Naive thymus-derived CD8-positive, alpha-beta T cell (primary cell): ENCODE measurements around the gene EXOC4. TPM values are rescaled to one million over a fixed set of nuclear protein-coding genes. Genes with fewer than 3 reads are reported as not detected.

Experiments
- ATAC-seq, 2 donors: fragments of 150-1000 bp; cut with Tn5 transposase in 1 of 2; sonication (Bioruptor Pico), chemical (Tn5 transposase) in 1 of 2; 1 replicate in 1 of 2; 2 replicates in 1 of 2; pipeline ENCODE4 v1.10.0; 2021; ENCODE audit warnings: mild to moderate bottlenecking in 2 of 2, moderate library complexity in 2 of 2
- POLR2A ChIA-PET: fragments of 350-600 bp; sonication (Branson Sonifier 250); formaldehyde crosslinking; loops from one replicate; lab custom pipeline; 2021; ENCODE audit warnings: antibody characterized with exemption; lab: Charles Lee
- DNase-seq, 10 donors: peaks; one replicate each; pipeline versions ENCODE4 v3.0.0 to v3.0.0-alpha.2; 2020 to 2022
- H3K27ac Mint-ChIP-seq, 10 donors: one replicate each; pipeline ENCODE4 v1.8.0; 2020 to 2022; ENCODE audit warnings: mild to moderate bottlenecking in 10 of 10, mixed read lengths in 10 of 10, moderate library complexity in 4 of 10, inconsistent platforms in 1 of 10
- H3K27me3 Mint-ChIP-seq, 5 donors: one replicate each; pipeline ENCODE4 v1.8.0; 2021 to 2022; ENCODE audit warnings: mixed read lengths in 5 of 5
- H3K36me3 Mint-ChIP-seq, 3 donors: one replicate each; pipeline ENCODE4 v1.8.0; 2020 to 2022; ENCODE audit warnings: mixed read lengths in 3 of 3, mild to moderate bottlenecking in 2 of 3, inconsistent platforms in 1 of 3
- H3K4me1 Mint-ChIP-seq, 4 donors: one replicate each; pipeline ENCODE4 v1.8.0; 2021 to 2022; ENCODE audit warnings: mixed read lengths in 4 of 4
- H3K4me3 Mint-ChIP-seq, 10 donors: one replicate each; pipeline ENCODE4 v1.8.0; 2020 to 2022; ENCODE audit warnings: mild to moderate bottlenecking in 10 of 10, mixed read lengths in 10 of 10, moderate library complexity in 6 of 10, inconsistent platforms in 1 of 10
- H3K9me3 Mint-ChIP-seq, 9 donors: one replicate each; pipeline ENCODE4 v1.8.0; 2020 to 2022; ENCODE audit warnings: mixed read lengths in 9 of 9, mild to moderate bottlenecking in 3 of 9, inconsistent platforms in 1 of 9, moderate library complexity in 1 of 9
- polyA plus RNA-seq, 3 donors: library from polyadenylated mRNA; unstranded; fragments of 300-500 nt; fragmentation: Illumina TruSeq; gene quantifications; one replicate each; pipeline ENCODE4 v1.2.3, GENCODE V29; 2021
- total RNA-seq, 8 experiments: library from RNA in 2 of 8; stranded (reverse) in 2 of 8; gene quantifications; one replicate each; pipeline ENCODE4 v1.2.3 and lab custom pipeline; 2021 to 2026

The EXOC4 gene
- total and polyA plus RNA-seq, 5 experiments from 2014 or later, result 29.4 to 68.6 (median 42.4) TPM

DNA sequence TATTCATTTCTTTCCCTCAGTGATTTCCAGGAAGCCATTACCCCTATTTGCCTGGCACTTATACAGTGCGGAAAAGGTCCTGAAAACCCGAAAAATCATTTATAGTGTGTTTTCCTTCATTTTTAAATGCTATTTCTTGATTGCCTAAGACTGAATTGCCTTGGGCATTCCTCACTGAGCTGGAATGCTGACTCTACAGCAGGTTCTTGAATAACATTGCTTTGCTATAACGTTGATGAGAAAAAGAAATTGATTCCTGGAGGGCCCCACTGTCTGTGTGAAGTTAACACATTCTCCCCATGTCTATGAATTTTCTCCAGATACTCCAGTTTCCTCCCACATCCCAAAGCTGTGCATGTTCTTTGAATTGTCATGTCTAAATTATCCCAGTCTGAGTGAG, 308.5 kb downstream of the EXOC4 start:
- POLR2A ChIA-PET, result no interaction called here
- H3K4me3 Mint-ChIP-seq, result no peak overlapping the region
- DNase-seq (no peak), ATAC-seq (no peak)
- H3K9me3 Mint-ChIP-seq, result peaks cover 0 to 10% (median 2%) of the 10 kb centered on the region in 9 donors
- no peaks in the 10 kb centered on the region for H3K27me3 Mint-ChIP-seq
- H3K36me3 Mint-ChIP-seq, result peaks cover 21 to 40% (median 24%) of the 10 kb centered on the region in 3 donors
- H3K4me1 Mint-ChIP-seq, result peaks cover 0 to 6% (median 4%) of the 10 kb centered on the region in 4 donors
- H3K27ac Mint-ChIP-seq, result no peak overlapping the region

GRCh38 chr7:133562621-133563020, 309.7 kb downstream of the EXOC4 start:
- H3K27me3 Mint-ChIP-seq, result no peaks in the 10 kb centered on the region
- H3K27ac Mint-ChIP-seq, result no peak overlapping the region
- peaks cover 0 to 1% (median 0%) of the 10 kb centered on the region in 4 donors for H3K4me1 Mint-ChIP-seq
- H3K4me3 Mint-ChIP-seq, result no peak overlapping the region
- POLR2A ChIA-PET, result no interaction called here
- DNase-seq (no peak), ATAC-seq (no peak)
- H3K36me3 Mint-ChIP-seq, result peaks cover 21 to 47% (median 24%) of the 10 kb centered on the region in 3 donors
- H3K9me3 Mint-ChIP-seq, result peaks cover 0 to 12% (median 3%) of the 10 kb centered on the region in 9 donors

DNA sequence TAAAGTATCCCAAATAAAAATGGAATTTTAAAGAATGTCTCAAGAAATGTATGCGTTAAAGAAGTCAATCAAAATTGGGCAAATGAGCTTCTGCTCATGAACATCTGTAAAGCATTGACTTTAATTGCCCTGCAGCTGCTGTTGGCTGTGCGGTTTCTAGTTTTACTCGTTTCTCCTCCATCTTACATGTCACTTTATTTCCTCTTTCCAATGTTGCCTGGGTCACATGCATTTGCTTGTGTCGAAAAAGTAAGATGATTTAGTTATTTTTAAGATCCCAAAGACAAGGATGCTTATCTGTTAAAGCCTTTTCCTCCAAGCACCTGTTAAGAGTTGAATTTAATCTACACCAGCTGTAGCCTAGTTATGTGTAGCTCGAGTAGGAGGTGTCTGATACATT, 310.4 kb downstream of the EXOC4 start:
- H3K4me3 Mint-ChIP-seq, result no peak overlapping the region
- no peak overlapping the region for H3K27ac Mint-ChIP-seq
- no peaks in the 10 kb centered on the region for H3K4me1 Mint-ChIP-seq
- H3K27me3 Mint-ChIP-seq, result no peaks in the 10 kb centered on the region
- peaks cover 0 to 12% (median 3%) of the 10 kb centered on the region in 9 donors for H3K9me3 Mint-ChIP-seq
- ATAC-seq, result no peak
- POLR2A ChIA-PET, result no interaction called here
- no peak for DNase-seq
- peaks cover 21 to 46% (median 24%) of the 10 kb centered on the region in 3 donors for H3K36me3 Mint-ChIP-seq

DNA sequence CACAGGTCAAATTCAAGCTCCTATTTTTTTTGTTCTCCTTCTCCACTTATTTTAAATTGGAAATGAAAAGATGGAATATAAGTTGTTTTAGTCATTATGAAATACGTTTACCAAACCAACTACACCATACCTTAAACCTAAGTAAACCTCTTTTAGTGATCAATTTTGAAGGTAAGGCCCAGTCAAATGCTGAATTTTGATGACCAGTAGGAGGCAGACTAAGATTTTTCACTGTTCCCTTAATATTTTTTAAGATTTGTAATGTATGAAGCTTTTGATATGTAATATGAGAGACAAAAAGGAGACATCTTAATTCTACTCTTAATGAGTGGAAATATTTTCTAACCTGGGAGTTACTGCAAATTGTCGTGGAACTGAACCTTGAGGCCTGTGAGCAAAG, 311.6 kb downstream of the EXOC4 start:
- H3K36me3 Mint-ChIP-seq, result peaks cover 21 to 45% (median 24%) of the 10 kb centered on the region in 3 donors
- ATAC-seq (no peak), DNase-seq (no peak)
- no peak overlapping the region for H3K4me3 Mint-ChIP-seq
- H3K9me3 Mint-ChIP-seq, result peaks cover 0 to 12% (median 3%) of the 10 kb centered on the region in 9 donors
- H3K27me3 Mint-ChIP-seq, result no peaks in the 10 kb centered on the region
- H3K4me1 Mint-ChIP-seq, result no peaks in the 10 kb centered on the region
- POLR2A ChIA-PET, result no interaction called here
- H3K27ac Mint-ChIP-seq, result no peak overlapping the region

GRCh38 chr7:133568544-133568943, 315.7 kb downstream of the EXOC4 start:
- Mint-ChIP-seq H3K9me3 (peaks cover 0 to 12% (median 3%) of the 10 kb centered on the region in 9 donors), H3K36me3 (peaks cover 13 to 33% (median 17%) of the 10 kb centered on the region in 3 donors), H3K4me1 (peaks cover 0 to 7% (median 2%) of the 10 kb centered on the region in 4 donors), H3K27me3 (no peaks in the 10 kb centered on the region), H3K4me3 (no peak overlapping the region), H3K27ac (no peak overlapping the region)
- POLR2A ChIA-PET, result no interaction called here
- no peak for DNase-seq
- no peak for ATAC-seq

GRCh38 chr7:133570321-133570720, 317.4 kb downstream of the EXOC4 start:
- Mint-ChIP-seq H3K9me3 (peaks cover 0 to 8% (median 0%) of the 10 kb centered on the region in 9 donors), H3K4me3 (no peak overlapping the region), H3K36me3 (peaks cover 4 to 21% (median 8%) of the 10 kb centered on the region in 3 donors), H3K27me3 (no peaks in the 10 kb centered on the region), H3K27ac (no peak overlapping the region), H3K4me1 (peaks cover 0 to 7% (median 2%) of the 10 kb centered on the region in 4 donors)
- POLR2A ChIA-PET, result no interaction called here
- no peak for ATAC-seq
- DNase-seq, result no peak

DNA sequence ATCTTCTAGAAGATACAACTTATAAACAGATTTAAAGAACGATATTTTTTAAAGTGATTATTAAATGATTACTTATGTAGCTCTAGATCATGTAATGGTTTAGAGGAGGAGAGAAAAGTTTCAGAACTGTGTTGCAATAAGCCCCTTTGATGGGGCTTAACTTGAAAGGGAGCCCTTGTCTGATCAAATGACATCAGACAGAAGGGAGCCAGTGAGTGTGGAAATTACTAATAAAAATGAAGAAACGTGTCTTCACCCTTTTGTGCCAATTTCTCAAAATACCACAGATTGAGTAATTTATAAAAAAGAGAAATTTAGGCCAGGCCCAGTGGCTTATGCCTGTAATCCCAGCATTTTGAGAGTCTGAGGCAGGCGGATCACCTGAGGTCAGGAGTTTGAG, 318.2 kb downstream of the EXOC4 start:
- Mint-ChIP-seq H3K4me1 (peaks cover 0 to 7% (median 2%) of the 10 kb centered on the region in 4 donors), H3K36me3 (peaks cover under 1 to 15% (median 3%) of the 10 kb centered on the region in 3 donors), H3K4me3 (no peak overlapping the region), H3K9me3 (peaks cover 0 to 7% (median 0%) of the 10 kb centered on the region in 9 donors), H3K27me3 (no peaks in the 10 kb centered on the region), H3K27ac (no peak overlapping the region)
- ATAC-seq, result no peak
- DNase-seq, result no peak
- POLR2A ChIA-PET, result no interaction called here

DNA sequence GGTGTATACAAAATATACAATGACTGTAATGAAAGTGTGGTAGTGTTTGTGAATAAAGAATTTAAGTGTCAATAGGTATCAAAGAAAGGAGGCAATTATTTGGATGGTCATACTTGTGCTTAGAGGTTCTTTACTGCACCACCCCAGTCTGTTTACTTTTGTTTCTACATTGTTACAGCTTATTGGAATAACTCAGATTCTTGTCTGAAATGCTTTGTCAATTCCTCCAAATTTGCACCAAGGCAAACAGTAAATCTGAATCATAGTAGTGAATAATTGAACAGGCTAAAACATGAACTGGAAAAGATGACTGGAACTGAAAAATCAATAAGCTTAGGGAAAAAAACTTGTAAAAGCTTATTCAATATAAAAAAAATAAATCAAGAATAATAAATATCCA, 319.2 kb downstream of the EXOC4 start:
- peaks cover 0 to 5% (median 0%) of the 10 kb centered on the region in 9 donors for H3K9me3 Mint-ChIP-seq
- POLR2A ChIA-PET, result no interaction called here
- ATAC-seq, result no peak
- H3K4me3 Mint-ChIP-seq, result no peak overlapping the region
- peaks cover 0 to 12% (median 0%) of the 10 kb centered on the region in 3 donors for H3K36me3 Mint-ChIP-seq
- H3K27ac Mint-ChIP-seq, result no peak overlapping the region
- H3K4me1 Mint-ChIP-seq, result peaks cover 0 to 7% (median 2%) of the 10 kb centered on the region in 4 donors
- DNase-seq, result no peak
- no peaks in the 10 kb centered on the region for H3K27me3 Mint-ChIP-seq

GRCh38 chr7:133572843-133573242, 320.0 kb downstream of the EXOC4 start:
- Mint-ChIP-seq H3K4me3 (no peak overlapping the region), H3K9me3 (no peaks in the 10 kb centered on the region), H3K27me3 (no peaks in the 10 kb centered on the region), H3K27ac (no peak overlapping the region), H3K36me3 (peaks cover 0 to 7% (median 0%) of the 10 kb centered on the region in 3 donors), H3K4me1 (peaks cover 0 to 7% (median 2%) of the 10 kb centered on the region in 4 donors)
- DNase-seq (no peak), ATAC-seq (no peak)
- POLR2A ChIA-PET, result no interaction called here

- ATAC-seq (no peak), DNase-seq (no peak)
- H3K9me3 Mint-ChIP-seq, result no peaks in the 10 kb centered on the region
- H3K27me3 Mint-ChIP-seq, result no peaks in the 10 kb centered on the region
- peaks cover 0 to 5% (median 0%) of the 10 kb centered on the region in 3 donors for H3K36me3 Mint-ChIP-seq
- no peak overlapping the region for H3K4me3 Mint-ChIP-seq
- H3K27ac Mint-ChIP-seq, result no peak overlapping the region
- peaks cover 0 to 7% (median 2%) of the 10 kb centered on the region in 4 donors for H3K4me1 Mint-ChIP-seq
- POLR2A ChIA-PET, result no interaction called here
Measured at GRCh38 chr7:133573554-133574265, 320.8 kb downstream of the EXOC4 start.

DNA sequence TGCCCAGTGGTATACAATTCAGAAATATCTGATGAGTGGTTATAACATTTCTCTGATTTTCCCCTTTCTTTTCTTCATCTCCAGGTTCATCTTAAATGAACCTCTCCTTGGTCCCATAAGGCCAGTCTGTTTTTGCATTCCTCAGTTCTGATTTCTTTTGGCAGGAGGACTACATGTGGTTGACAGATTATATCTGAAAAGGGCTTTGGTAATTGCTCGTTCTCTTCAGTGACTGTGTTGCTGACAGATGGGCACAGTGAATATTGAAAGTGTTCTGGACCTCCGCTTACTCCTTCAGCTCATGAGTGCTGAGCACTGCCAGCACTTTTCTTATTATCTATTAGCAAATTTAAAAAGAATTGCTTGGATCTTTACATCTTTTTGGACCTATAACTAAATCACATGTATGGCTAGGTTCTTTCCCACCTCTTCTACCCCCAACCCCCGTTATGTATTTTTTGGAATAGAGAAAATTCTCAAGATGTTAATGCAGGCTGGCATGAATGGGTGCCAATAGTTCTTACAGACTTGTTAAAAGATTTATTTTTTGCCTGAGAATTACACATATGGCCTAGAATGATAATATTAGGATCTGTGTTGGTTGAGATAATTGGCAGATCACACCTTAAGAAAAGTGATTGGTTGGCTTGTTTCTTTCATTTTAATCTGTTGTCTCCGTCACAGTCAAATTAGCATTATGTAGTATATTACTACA, 323.0 kb downstream of the EXOC4 start:
- Mint-ChIP-seq H3K27ac (no peak overlapping the region), H3K4me1 (peaks cover 0 to 7% (median 2%) of the 10 kb centered on the region in 4 donors), H3K9me3 (no peaks in the 10 kb centered on the region), H3K36me3 (peaks cover 5 to 21% (median 15%) of the 10 kb centered on the region in 3 donors), H3K4me3 (no peak overlapping the region), H3K27me3 (no peaks in the 10 kb centered on the region)
- POLR2A ChIA-PET, result no interaction called here
- DNase-seq (no peak), ATAC-seq (no peak)

- no peak for ATAC-seq
- Mint-ChIP-seq H3K27ac (no peak overlapping the region), H3K36me3 (peaks cover 8 to 21% (median 17%) of the 10 kb centered on the region in 3 donors), H3K9me3 (no peaks in the 10 kb centered on the region), H3K4me1 (peaks cover 0 to 7% (median 2%) of the 10 kb centered on the region in 4 donors), H3K27me3 (no peaks in the 10 kb centered on the region), H3K4me3 (no peak overlapping the region)
- POLR2A ChIA-PET, result no interaction called here
- DNase-seq, result no peak
Measured at GRCh38 chr7:133576612-133577168, 323.8 kb downstream of the EXOC4 start.
